Measurements from ENCODE around the gene IRF2BP1. TPM values are rescaled to one million over a fixed set of nuclear protein-coding genes. Genes with fewer than 3 reads are reported as not detected.
A peak's percentile ranks its signal among the peaks of the same experiment; 100 is the strongest.

The IRF2BP1 gene
- total and polyA plus RNA-seq, 11 donors, result 13.6 to 40.0 (median 19.2) TPM

DNA sequence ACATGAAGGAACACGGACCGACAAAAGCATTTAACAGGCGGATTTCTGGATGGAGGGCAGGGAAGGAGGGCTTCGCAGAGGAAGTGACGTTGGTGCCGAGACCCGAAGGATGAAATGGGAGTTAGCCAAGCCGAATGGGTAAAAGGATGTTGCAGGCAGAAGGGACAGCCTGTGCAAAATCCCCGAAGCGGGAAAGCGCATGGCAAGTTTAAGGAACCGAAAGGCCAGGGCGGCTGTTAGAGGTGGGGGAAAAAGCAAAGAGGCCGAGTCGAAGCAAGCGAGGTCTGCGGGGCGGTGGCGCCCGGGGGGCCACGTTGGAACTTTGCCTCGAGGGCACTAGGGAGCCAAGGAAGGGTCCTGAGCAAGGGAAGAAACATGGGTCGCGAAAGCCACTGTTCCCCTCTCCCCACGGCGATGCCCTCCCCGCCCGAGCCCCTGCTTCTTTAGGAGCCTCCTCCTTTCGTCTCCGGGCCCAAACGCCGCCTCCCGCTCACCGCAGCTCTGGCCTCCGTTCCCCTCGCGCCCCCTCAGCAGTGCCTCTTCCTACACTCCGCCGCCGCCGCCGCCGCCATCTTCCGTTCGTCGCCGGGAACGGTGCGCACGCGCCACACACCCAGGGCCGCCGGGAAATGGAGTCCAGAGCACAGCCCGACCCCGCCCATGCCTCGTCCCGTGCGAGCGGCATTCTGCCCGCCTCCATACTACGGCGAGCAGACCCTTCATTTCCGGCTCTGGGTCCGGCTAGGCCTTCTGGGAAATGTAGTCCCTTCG, 23.2 kb downstream of the IRF2BP1 start, which contains the start of gene SYMPK:
Gene SYMPK (minus strand): TSS at position 584 of the 771 bp plus-strand sequence. CDS start 8,652 bp downstream, outside the sequence.
- intact Hi-C loops (cut with DNase I), result loop anchor here in 3 of 10 donors (1.0 to 5.0 kb wide), 2 partner anchors 24 to 155 kb away; partner anchors contain the start of gene IRF2BP1 (in 3 of the 3)
- peak; percentile 99 for DNase-seq
- 0 to 1% (median 0%) methylated on average over 55 to 65 of the region's 65 CpGs for WGBS, 4 donors
- Histone ChIP-seq H3K4me3 (peak within 1 kb of the TSS; percentile 65 to 98 (median 92)), H3K36me3 (peaks cover 0 to 33% (median 21%) of the 10 kb centered on the region in 9 donors), H3K4me1 (peaks cover 0 to 28% (median 21%) of the 10 kb centered on the region in 12 donors), H3K27me3 (peaks cover 8 to 27% (median 16%) of the 10 kb centered on the region in 9 donors), H3K9me3 (no peaks in the 10 kb centered on the region), H3K27ac (peak within 1 kb of the TSS; percentile 80 to 96 (median 92))
- ATAC-seq, result peak; percentile 99 to 100 (median 100)
- peak in 1 of 2 donors; percentile 64 for TF ChIP-seq POLR2A (IDR thresholded peaks at IDR 0.05)
- TF ChIP-seq, protein P1, sequence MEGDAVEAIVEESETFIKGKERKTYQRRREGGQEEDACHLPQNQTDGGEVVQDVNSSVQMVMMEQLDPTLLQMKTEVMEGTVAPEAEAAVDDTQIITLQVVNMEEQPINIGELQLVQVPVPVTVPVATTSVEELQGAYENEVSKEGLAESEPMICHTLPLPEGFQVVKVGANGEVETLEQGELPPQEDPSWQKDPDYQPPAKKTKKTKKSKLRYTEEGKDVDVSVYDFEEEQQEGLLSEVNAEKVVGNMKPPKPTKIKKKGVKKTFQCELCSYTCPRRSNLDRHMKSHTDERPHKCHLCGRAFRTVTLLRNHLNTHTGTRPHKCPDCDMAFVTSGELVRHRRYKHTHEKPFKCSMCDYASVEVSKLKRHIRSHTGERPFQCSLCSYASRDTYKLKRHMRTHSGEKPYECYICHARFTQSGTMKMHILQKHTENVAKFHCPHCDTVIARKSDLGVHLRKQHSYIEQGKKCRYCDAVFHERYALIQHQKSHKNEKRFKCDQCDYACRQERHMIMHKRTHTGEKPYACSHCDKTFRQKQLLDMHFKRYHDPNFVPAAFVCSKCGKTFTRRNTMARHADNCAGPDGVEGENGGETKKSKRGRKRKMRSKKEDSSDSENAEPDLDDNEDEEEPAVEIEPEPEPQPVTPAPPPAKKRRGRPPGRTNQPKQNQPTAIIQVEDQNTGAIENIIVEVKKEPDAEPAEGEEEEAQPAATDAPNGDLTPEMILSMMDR (IDR thresholded peaks at IDR 0.05), result no peak

DNA sequence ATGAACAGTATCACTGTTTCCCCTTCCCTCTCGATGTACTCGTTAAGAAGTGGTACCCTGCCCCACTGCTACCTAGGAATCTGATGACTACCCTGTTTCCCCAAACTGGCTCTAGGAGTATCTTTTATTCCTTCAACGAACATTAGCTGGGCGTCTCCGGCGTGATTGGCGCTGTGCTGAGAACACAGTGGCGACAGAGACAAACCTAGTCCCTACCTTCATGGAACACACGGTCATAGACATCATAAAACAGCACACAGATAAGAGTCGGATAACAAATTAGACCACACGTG, 23.7 kb downstream of the IRF2BP1 start:
- intact Hi-C loops (cut with DNase I), result loop anchor here in 1 of 10 donors (5.0 kb wide), 1 partner anchor 155 kb away; no protein-coding TSS in a partner anchor
- Histone ChIP-seq H3K27me3 (peaks cover 8 to 27% (median 16%) of the 10 kb centered on the region in 9 donors), H3K36me3 (peaks cover 0 to 33% (median 21%) of the 10 kb centered on the region in 9 donors), H3K4me3 (peak overlapping the region; percentile 65 to 98 (median 92)), H3K9me3 (no peaks in the 10 kb centered on the region), H3K27ac (peak overlapping the region; percentile 80 to 96 (median 92)), H3K4me1 (peaks cover 0 to 28% (median 21%) of the 10 kb centered on the region in 12 donors)
- 0 to 2% (median 1%) methylated on average over 11 of the region's 11 CpGs for WGBS, 4 donors
- no peak for ATAC-seq
- no peak for DNase-seq
- no peak for TF ChIP-seq POLR2A (IDR thresholded peaks at IDR 0.05)
- TF ChIP-seq, protein P1 (IDR thresholded peaks at IDR 0.05), result no peak

DNA sequence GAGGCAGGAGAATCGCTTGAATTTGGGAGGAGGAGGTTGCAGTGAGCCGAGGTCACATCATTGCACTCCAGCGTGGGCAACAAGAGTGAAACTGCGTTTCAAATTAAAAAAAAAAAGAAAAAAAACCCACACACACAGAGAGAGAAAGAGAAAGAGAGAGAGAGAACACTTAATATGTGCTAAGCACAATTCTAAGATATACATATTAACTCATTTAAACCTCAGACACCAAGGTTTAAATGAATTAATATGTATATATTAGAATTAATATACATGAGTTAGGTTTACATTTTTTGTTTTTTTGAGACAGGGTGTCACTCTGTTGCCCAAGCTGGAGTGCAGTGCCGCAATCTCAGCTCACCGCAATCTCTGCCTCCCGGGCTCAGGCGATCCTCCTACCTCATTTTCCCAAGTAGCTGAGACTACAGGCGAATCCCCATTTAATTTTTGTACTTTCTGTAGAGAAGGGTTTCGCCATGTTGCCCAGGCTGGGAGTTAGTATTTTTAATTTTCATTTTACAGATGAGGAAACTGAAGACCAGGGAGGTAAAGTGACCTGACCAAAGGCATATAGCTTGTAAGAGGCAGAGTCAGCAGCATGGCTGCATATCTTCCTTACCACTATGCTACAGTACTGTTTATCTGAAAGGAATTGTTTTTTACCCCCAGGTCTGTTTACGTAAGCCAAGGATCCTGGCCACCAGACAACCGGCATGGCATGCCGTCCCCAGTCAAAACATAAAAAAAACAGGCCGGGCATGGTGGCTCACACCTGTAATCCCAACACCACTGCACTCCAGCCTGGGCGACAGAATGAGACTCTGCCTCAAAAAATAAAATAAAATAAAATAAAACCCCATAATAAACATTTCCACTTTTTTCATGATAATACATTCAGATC, 25.3 kb downstream of the IRF2BP1 start:
- 90 to 93% (median 92%) methylated on average over 14 to 15 of the region's 15 CpGs for WGBS, 4 donors
- Histone ChIP-seq H3K27me3 (peaks cover 8 to 22% (median 16%) of the 10 kb centered on the region in 9 donors), H3K9me3 (no peaks in the 10 kb centered on the region), H3K4me3 (no peak overlapping the region), H3K27ac (no peak overlapping the region), H3K36me3 (peaks cover 0 to 47% (median 24%) of the 10 kb centered on the region in 9 donors), H3K4me1 (peaks cover 0 to 28% (median 21%) of the 10 kb centered on the region in 12 donors)
- no peak for ATAC-seq
- TF ChIP-seq POLR2A (IDR thresholded peaks at IDR 0.05), result no peak
- TF ChIP-seq, protein P1 (IDR thresholded peaks at IDR 0.05), result no peak
- intact Hi-C loops (cut with DNase I), result loop anchor here in 1 of 10 donors (5.0 kb wide), 1 partner anchor 157 kb away; no protein-coding TSS in a partner anchor
- DNase-seq, result no peak
